Trophoblast cell (in vitro differentiated cells and primary cell): ENCODE data around the gene TCF19.

Source experiments
- DNase-seq, 2 donors: peaks; one replicate each; pipeline ENCODE4 v3.0.0-alpha.2; 2016
- H2AFZ ChIP-seq: 2 replicates; pipeline ENCODE4 v1.6.1; 2013; ENCODE audit warnings: low read length, moderate library complexity, mild to moderate bottlenecking; ENCODE audit not compliant: insufficient read depth, poor library complexity
- H2AK5ac ChIP-seq: 2 replicates; pipeline ENCODE4 v1.6.1; 2013; ENCODE audit warnings: mild to moderate bottlenecking, low read length
- H2BK120ac ChIP-seq: 2 replicates; pipeline ENCODE4 v1.6.1; 2013; ENCODE audit warnings: low read length, mild to moderate bottlenecking, moderate library complexity; ENCODE audit not compliant: insufficient read depth, poor library complexity
- H2BK12ac ChIP-seq: 2 replicates; pipeline ENCODE4 v1.6.1; 2013; ENCODE audit warnings: mild to moderate bottlenecking, low read length, moderate library complexity
- H2BK5ac ChIP-seq: 2 replicates; pipeline ENCODE4 v1.6.1; 2013; ENCODE audit warnings: low read length, low read depth, moderate library complexity, mild to moderate bottlenecking; ENCODE audit not compliant: poor library complexity
- H3K14ac ChIP-seq: 2 replicates; pipeline ENCODE4 v1.6.1; 2013; ENCODE audit warnings: mild to moderate bottlenecking, low read length
- H3K18ac ChIP-seq: 2 replicates; pipeline ENCODE4 v1.6.1; 2013; ENCODE audit warnings: mild to moderate bottlenecking, low read length
- H3K23ac ChIP-seq: 2 replicates; pipeline ENCODE4 v1.6.1; 2013; ENCODE audit warnings: low read length
- H3K27ac ChIP-seq: 2 replicates; pipeline ENCODE4 v1.5.1; 2013; ENCODE audit warnings: low read depth, mild to moderate bottlenecking, inconsistent platforms, low read length, moderate library complexity
- H3K27me3 ChIP-seq: 2 replicates; pipeline ENCODE4 v1.6.1; 2013; ENCODE audit warnings: inconsistent platforms, mild to moderate bottlenecking, low read length, moderate library complexity; ENCODE audit not compliant: insufficient read depth
- H3K36me3 ChIP-seq, 2 experiments: 1 replicate in 1 of 2; 2 replicates in 1 of 2; pipeline ENCODE4 v1.6.1; 2013; ENCODE audit warnings: low read length in 2 of 2, mild to moderate bottlenecking in 2 of 2, moderate library complexity in 1 of 2; ENCODE audit not compliant: insufficient read depth in 2 of 2, control insufficient read depth in 1 of 2
- H3K4ac ChIP-seq: 2 replicates; pipeline ENCODE4 v1.6.1; 2013; ENCODE audit warnings: low read depth, mild to moderate bottlenecking, low read length, moderate library complexity
- H3K4me1 ChIP-seq, 2 experiments: 1 replicate in 1 of 2; 2 replicates in 1 of 2; pipeline ENCODE4 v1.6.1; 2013; ENCODE audit warnings: low read length in 2 of 2, mild to moderate bottlenecking in 2 of 2, moderate library complexity in 1 of 2; ENCODE audit not compliant: insufficient read depth in 2 of 2, control insufficient read depth in 1 of 2
- H3K4me2 ChIP-seq: 2 replicates; pipeline ENCODE4 v1.6.1; 2013; ENCODE audit warnings: inconsistent platforms, mild to moderate bottlenecking, low read length, moderate library complexity
- H3K4me3 ChIP-seq: 2 replicates; pipeline ENCODE4 v1.5.1; 2013; ENCODE audit warnings: mild to moderate bottlenecking, low read depth, low read length, inconsistent platforms
- H3K79me1 ChIP-seq: one replicate; pipeline ENCODE4 v1.6.1; 2013; ENCODE audit warnings: low read length
- H3K79me2 ChIP-seq: 2 replicates; pipeline ENCODE4 v1.6.1; 2013; ENCODE audit warnings: low read length, mild to moderate bottlenecking; ENCODE audit not compliant: control insufficient read depth, insufficient read depth, poor library complexity
- H3K9ac ChIP-seq: 2 replicates; pipeline ENCODE4 v1.6.1; 2013; ENCODE audit warnings: mild to moderate bottlenecking, low read length
- H3K9me3 ChIP-seq: 2 replicates; pipeline ENCODE4 v1.6.1; 2013; ENCODE audit warnings: low read depth, mild to moderate bottlenecking, control low read depth, inconsistent platforms, low read length; ENCODE audit not compliant: insufficient read depth
- H4K12ac ChIP-seq: 2 replicates; pipeline ENCODE4 v1.6.1; 2013; ENCODE audit warnings: low read depth, mild to moderate bottlenecking, low read length, moderate library complexity
- H4K8ac ChIP-seq: 2 replicates; pipeline ENCODE4 v1.6.1; 2013; ENCODE audit warnings: low read depth, mild to moderate bottlenecking, low read length, moderate library complexity
- H4K91ac ChIP-seq: one replicate; pipeline ENCODE4 v1.6.1; 2013; ENCODE audit warnings: low read depth, mild to moderate bottlenecking, low read length, moderate library complexity
- WGBS: extraction: QIAGEN DNeasy Blood & Tissue Kit; methylation state at CpG from one replicate; pipeline ENCODE4 v1.1.7; 2013; ENCODE audit warnings: missing lambda C conversion rate; ENCODE audit not compliant: insufficient read length, insufficient coverage; ENCODE audit errors: extremely low coverage; 5-methylcytosine and 5-hydroxymethylcytosine counted together

The TCF19 gene

GRCh38 chr6:31128093-31128676 lies 30.2 kb upstream of the TCF19 start:
- WGBS, result no CpG with 5 or more reads among the region's 8 CpGs
- no peaks in the 10 kb centered on the region for H3K36me3 ChIP-seq

GRCh38 chr6:31129130-31129529 lies 29.3 kb upstream of the TCF19 start:
- H2AFZ ChIP-seq, result no peak overlapping the region
- no peaks in the 10 kb centered on the region for H3K79me1 ChIP-seq
- no CpG with 5 or more reads among the region's 4 CpGs for WGBS

More at GRCh38 chr6:31128093-31128676, 30.2 kb upstream of the TCF19 start:
- H2BK12ac ChIP-seq, result no peak overlapping the region
- no peak overlapping the region for H4K8ac ChIP-seq
- no peak overlapping the region for H3K27ac ChIP-seq
- no peak overlapping the region for H2BK5ac ChIP-seq
- H3K9ac ChIP-seq, result no peak overlapping the region
- H4K91ac ChIP-seq, result no peak overlapping the region
- H4K12ac ChIP-seq, result no peak overlapping the region
- no peak overlapping the region for H3K23ac ChIP-seq
- no peak overlapping the region for H3K14ac ChIP-seq
- H3K79me1 ChIP-seq, result no peaks in the 10 kb centered on the region
- H3K4me1 ChIP-seq, result peaks cover 0 to 2% of the 10 kb centered on the region in 2 experiments
- no peak overlapping the region for H3K4me3 ChIP-seq
- H3K27me3 ChIP-seq, result no peaks in the 10 kb centered on the region
- no peak overlapping the region for H2AK5ac ChIP-seq
- H3K4me2 ChIP-seq, result no peak overlapping the region
- no peak overlapping the region for H3K4ac ChIP-seq
- H3K9me3 ChIP-seq, result no peaks in the 10 kb centered on the region
- DNase-seq, result peak; percentile 67 to 85
- H3K79me2 ChIP-seq, result no peaks in the 10 kb centered on the region
- no peak overlapping the region for H3K18ac ChIP-seq
- no peak overlapping the region for H2BK120ac ChIP-seq
- no peak overlapping the region for H2AFZ ChIP-seq

GRCh38 chr6:31130751-31131150 lies 27.6 kb upstream of the TCF19 start:
- Histone ChIP-seq H2BK5ac (no peak overlapping the region), H2BK12ac (no peak overlapping the region), H3K9ac (no peak overlapping the region), H3K79me2 (no peaks in the 10 kb centered on the region), H3K9me3 (no peaks in the 10 kb centered on the region), H2BK120ac (no peak overlapping the region), H3K4me3 (no peak overlapping the region), H3K18ac (no peak overlapping the region), H3K36me3 (no peaks in the 10 kb centered on the region), H3K27me3 (no peaks in the 10 kb centered on the region), H4K8ac (no peak overlapping the region), H3K4me1 (no peaks in the 10 kb centered on the region), H3K14ac (no peak overlapping the region), H3K27ac (no peak overlapping the region), H3K79me1 (no peaks in the 10 kb centered on the region), H2AFZ (no peak overlapping the region), H3K23ac (no peak overlapping the region), H3K4me2 (no peak overlapping the region), H3K4ac (no peak overlapping the region), H2AK5ac (no peak overlapping the region), H4K91ac (no peak overlapping the region), H4K12ac (no peak overlapping the region)
- WGBS, result no CpG with 5 or more reads among the region's 3 CpGs
- DNase-seq, result no peak

More at GRCh38 chr6:31129130-31129529, 29.3 kb upstream of the TCF19 start:
- Histone ChIP-seq H3K4me1 (peaks cover 0 to 2% of the 10 kb centered on the region in 2 experiments), H3K36me3 (no peaks in the 10 kb centered on the region), H4K91ac (no peak overlapping the region), H3K27ac (no peak overlapping the region), H2AK5ac (no peak overlapping the region), H2BK12ac (no peak overlapping the region), H3K4ac (no peak overlapping the region), H3K27me3 (no peaks in the 10 kb centered on the region), H3K9me3 (no peaks in the 10 kb centered on the region), H2BK5ac (no peak overlapping the region), H3K23ac (no peak overlapping the region), H3K79me2 (no peaks in the 10 kb centered on the region), H3K14ac (no peak overlapping the region), H2BK120ac (no peak overlapping the region), H3K4me2 (no peak overlapping the region), H3K18ac (no peak overlapping the region), H3K4me3 (no peak overlapping the region), H3K9ac (no peak overlapping the region), H4K12ac (no peak overlapping the region), H4K8ac (no peak overlapping the region)
- no peak for DNase-seq

GRCh38 chr6:31131595-31131994 lies 26.8 kb upstream of the TCF19 start:
- no peak overlapping the region for H3K14ac ChIP-seq
- no peak overlapping the region for H3K4me3 ChIP-seq
- no peak overlapping the region for H3K18ac ChIP-seq
- H3K23ac ChIP-seq, result no peak overlapping the region
- H4K91ac ChIP-seq, result no peak overlapping the region
- no peaks in the 10 kb centered on the region for H3K79me1 ChIP-seq
- no peak overlapping the region for H2AK5ac ChIP-seq
- H3K36me3 ChIP-seq, result no peaks in the 10 kb centered on the region
- no peak overlapping the region for H2BK5ac ChIP-seq
- no peak overlapping the region for H4K8ac ChIP-seq
- no peaks in the 10 kb centered on the region for H3K27me3 ChIP-seq
- H2BK120ac ChIP-seq, result no peak overlapping the region
- H3K4ac ChIP-seq, result no peak overlapping the region
- no peaks in the 10 kb centered on the region for H3K9me3 ChIP-seq
- H3K9ac ChIP-seq, result no peak overlapping the region
- H4K12ac ChIP-seq, result no peak overlapping the region
- no peaks in the 10 kb centered on the region for H3K79me2 ChIP-seq
- DNase-seq, result no peak
- no peak overlapping the region for H3K27ac ChIP-seq
- H3K4me1 ChIP-seq, result no peaks in the 10 kb centered on the region
- no peak overlapping the region for H2AFZ ChIP-seq
- WGBS, result no CpG with 5 or more reads among the region's 3 CpGs
- no peak overlapping the region for H2BK12ac ChIP-seq
- H3K4me2 ChIP-seq, result no peak overlapping the region
